PC-3 (cell line): ENCODE results near the gene DOK3. TPM values are rescaled to one million over a fixed set of nuclear protein-coding genes. Genes with fewer than 3 reads are reported as not detected.

ENCODE experiments used
- ATAC-seq: fragments of 200-7000 bp; cut with Tn5 transposase; 2 replicates; pipeline ENCODE4 v1.9.1; 2020; ENCODE audit warnings: mild to moderate bottlenecking, moderate library complexity
- BruUV-seq: library from RNA; stranded (reverse); fragments of 400-500 nt; replicated peaks from 2 replicates; lab custom pipeline; 2021; lab: Mats Ljungman, UMichigan
- CTCF ChIA-PET: fragments of 300-600 bp; sonication (Branson Sonifier 250); formaldehyde crosslinking; loops from one replicate; lab custom pipeline; 2022; ENCODE audit warnings: antibody characterized with exemption; lab: Charles Lee
- POLR2A ChIA-PET: fragments of 300-600 bp; sonication (Branson Sonifier 250); formaldehyde crosslinking; loops from one replicate; lab custom pipeline; 2022; ENCODE audit warnings: antibody characterized with exemption; ENCODE audit not compliant: unreplicated experiment; lab: Charles Lee
- DNase-seq: peaks from one replicate; pipeline ENCODE4 v3.0.0-alpha.2; 2015
- H2AFZ ChIP-seq: fragments of 300-600 bp; sonication (generic); 2 replicates; pipeline ENCODE4 v1.6.0; 2016; ENCODE audit warnings: antibody characterized with exemption, low read length
- H3F3A ChIP-seq: fragments of 300-600 bp; sonication (generic); one replicate; pipeline ENCODE4 v1.6.0; 2017; ENCODE audit warnings: antibody characterized with exemption, low read length, control low read depth, mild to moderate bottlenecking; ENCODE audit not compliant: unreplicated experiment
- H3K27ac ChIP-seq: fragments of 300-600 bp; sonication (generic); 2 replicates; pipeline ENCODE4 v1.5.1; 2016; ENCODE audit warnings: mild to moderate bottlenecking, low read length
- H3K27me3 ChIP-seq: fragments of 300-600 bp; sonication (generic); 2 replicates; pipeline ENCODE4 v1.6.1; 2016; ENCODE audit warnings: low read length, mixed read lengths
- H3K36me3 ChIP-seq: fragments of 300-600 bp; sonication (generic); 2 replicates; pipeline ENCODE4 v1.6.1; 2016; ENCODE audit warnings: low read depth, mixed run types, low read length, mixed read lengths
- H3K4me1 ChIP-seq: fragments of 300-600 bp; sonication (generic); 2 replicates; pipeline ENCODE4 v1.5.1; 2016; ENCODE audit warnings: low read length; ENCODE audit not compliant: insufficient read depth
- H3K4me2 ChIP-seq: fragments of 300-600 bp; sonication (generic); 2 replicates; pipeline ENCODE4 v1.6.0; 2016; ENCODE audit warnings: low read length
- H3K4me3 ChIP-seq: fragments of 300-600 bp; sonication (generic); 2 replicates; pipeline ENCODE4 v1.5.1; 2016; ENCODE audit warnings: mild to moderate bottlenecking, low read length, mixed read lengths
- H3K79me2 ChIP-seq: fragments of 300-600 bp; sonication (generic); 2 replicates; pipeline ENCODE4 v1.6.1; 2017; ENCODE audit warnings: low read length, mixed read lengths
- H3K9ac ChIP-seq: fragments of 300-600 bp; sonication (generic); 2 replicates; pipeline ENCODE4 v1.6.0; 2016; ENCODE audit warnings: mild to moderate bottlenecking, low read length
- H3K9me2 ChIP-seq: fragments of 300-600 bp; sonication (generic); replicated peaks from 2 replicates; pipeline ENCODE4 v1.6.1; 2016; ENCODE audit warnings: mixed run types, low read length, mixed read lengths
- H3K9me3 ChIP-seq: fragments of 300-600 bp; sonication (generic); 2 replicates; pipeline ENCODE4 v1.6.1; 2016; ENCODE audit warnings: low read length, mixed read lengths
- H4K20me1 ChIP-seq: fragments of 300-600 bp; sonication (generic); 2 replicates; pipeline ENCODE4 v1.6.1; 2016; ENCODE audit warnings: low read length, mixed read lengths
- EZH2 ChIP-seq: fragments of 300-600 bp; sonication (generic); IDR thresholded peaks from one replicate; pipeline ENCODE4 v1.6.1; 2017; ENCODE audit warnings: antibody characterized with exemption, mild to moderate bottlenecking, low read length; ENCODE audit not compliant: unreplicated experiment
- EZH2phosphoT487 ChIP-seq: fragments of 300-600 bp; sonication (generic); IDR thresholded peaks from 2 replicates; pipeline ENCODE4 v1.6.1; 2018; ENCODE audit warnings: mild to moderate bottlenecking, antibody characterized with exemption, low read length, borderline replicate concordance
- intact Hi-C: fragments of 100-400 bp; cut with micrococcal nuclease; formaldehyde crosslinking; loops from 2 replicates; pipeline ENCODE4 v1.9.0; 2023
- total RNA-seq: library from RNA; depleted of rRNA; stranded (reverse); fragments of >200 nt; gene quantifications from 2 replicates; pipeline ENCODE4 v1.2.3, GENCODE V29; 2014
- TF ChIP-seq, protein P1 (sequence below): fragments of 300-600 bp; sonication (generic); conservative IDR thresholded peaks from 2 replicates; pipeline ENCODE4 v1.5.1; 2017; ENCODE audit warnings: antibody characterized with exemption, low read depth, mild to moderate bottlenecking, low read length

The DOK3 gene
- total RNA-seq, 1 experiment from 2014 or later = 6.2 TPM

DNA sequence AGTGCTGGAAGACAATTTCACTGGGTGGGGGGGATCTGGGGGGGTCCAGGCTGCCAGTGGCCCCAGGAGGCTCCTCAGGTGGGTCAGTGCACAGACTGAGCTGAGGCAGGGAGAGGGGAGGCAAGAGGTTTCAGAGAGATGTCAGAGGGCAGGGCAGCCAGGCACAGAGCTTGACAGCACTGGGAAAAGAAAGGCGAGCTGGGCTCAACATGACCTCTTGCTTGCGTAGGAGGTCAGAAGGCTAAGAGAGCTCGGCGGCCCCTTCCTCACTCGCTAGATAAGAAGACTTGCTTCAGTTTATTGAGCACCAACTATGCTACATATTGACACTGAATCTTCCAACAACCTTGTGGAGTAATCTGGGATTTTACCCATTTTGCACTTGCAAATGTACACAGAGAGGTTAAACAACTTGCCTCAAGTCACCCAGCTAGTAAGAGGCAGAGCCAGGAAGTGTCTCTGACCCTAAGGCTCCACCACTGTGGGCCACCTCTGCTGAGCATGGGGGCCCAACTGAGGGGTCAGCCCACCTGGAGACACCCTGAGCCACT lies 15.8 kb downstream of the DOK3 start:
- Histone ChIP-seq H3F3A (peaks cover 4% of the 10 kb centered on the region), H3K4me2 (peak overlapping the region; percentile 99), H3K9ac (peak overlapping the region; percentile 66), H2AFZ (no peak overlapping the region), H3K79me2 (peaks cover 43% of the 10 kb centered on the region), H3K9me2 (no peaks in the 10 kb centered on the region), H3K4me1 (peaks cover 41% of the 10 kb centered on the region), H4K20me1 (peaks cover 8% of the 10 kb centered on the region; the same call in 1 of the 2 replicates), H3K4me3 (peak overlapping the region; percentile 46), H3K27me3 (no peaks in the 10 kb centered on the region), H3K27ac (peak overlapping the region; percentile 93), H3K9me3 (no peaks in the 10 kb centered on the region), H3K36me3 (peaks cover 40% of the 10 kb centered on the region)
- CTCF ChIA-PET = no interaction called here
- POLR2A ChIA-PET = no interaction called here
- no peak for DNase-seq
- intact Hi-C loops = no loop called here
- TF ChIP-seq EZH2phosphoT487 = no peak
- TF ChIP-seq, protein P1, sequence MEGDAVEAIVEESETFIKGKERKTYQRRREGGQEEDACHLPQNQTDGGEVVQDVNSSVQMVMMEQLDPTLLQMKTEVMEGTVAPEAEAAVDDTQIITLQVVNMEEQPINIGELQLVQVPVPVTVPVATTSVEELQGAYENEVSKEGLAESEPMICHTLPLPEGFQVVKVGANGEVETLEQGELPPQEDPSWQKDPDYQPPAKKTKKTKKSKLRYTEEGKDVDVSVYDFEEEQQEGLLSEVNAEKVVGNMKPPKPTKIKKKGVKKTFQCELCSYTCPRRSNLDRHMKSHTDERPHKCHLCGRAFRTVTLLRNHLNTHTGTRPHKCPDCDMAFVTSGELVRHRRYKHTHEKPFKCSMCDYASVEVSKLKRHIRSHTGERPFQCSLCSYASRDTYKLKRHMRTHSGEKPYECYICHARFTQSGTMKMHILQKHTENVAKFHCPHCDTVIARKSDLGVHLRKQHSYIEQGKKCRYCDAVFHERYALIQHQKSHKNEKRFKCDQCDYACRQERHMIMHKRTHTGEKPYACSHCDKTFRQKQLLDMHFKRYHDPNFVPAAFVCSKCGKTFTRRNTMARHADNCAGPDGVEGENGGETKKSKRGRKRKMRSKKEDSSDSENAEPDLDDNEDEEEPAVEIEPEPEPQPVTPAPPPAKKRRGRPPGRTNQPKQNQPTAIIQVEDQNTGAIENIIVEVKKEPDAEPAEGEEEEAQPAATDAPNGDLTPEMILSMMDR = no peak
- no peak for TF ChIP-seq EZH2
- BruUV-seq = no TSS peak
- ATAC-seq = no peak

DNA sequence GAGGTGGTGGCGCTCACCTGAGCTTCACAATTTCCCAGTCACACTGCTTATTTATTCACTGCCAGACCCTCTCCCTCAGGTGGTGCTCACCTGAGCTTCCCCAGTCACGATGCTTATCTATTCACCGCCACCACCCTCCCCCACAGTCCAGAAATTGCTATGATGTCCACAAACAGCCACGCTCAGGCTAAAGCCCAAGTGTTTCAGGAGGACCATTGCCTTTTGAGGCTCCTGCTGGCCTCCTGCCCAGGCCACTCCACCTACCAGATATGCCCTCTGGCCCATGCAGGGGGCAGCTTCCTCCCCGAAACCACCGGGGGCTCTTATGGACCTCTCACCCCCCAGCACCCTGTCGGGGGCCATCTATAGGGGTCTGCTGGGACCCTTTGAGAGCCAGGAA lies 16.8 kb downstream of the DOK3 start:
- peaks cover 4% of the 10 kb centered on the region for H3F3A ChIP-seq
- H3K9me3 ChIP-seq = no peaks in the 10 kb centered on the region
- no peak for ATAC-seq
- peak overlapping the region; percentile 93 for H3K27ac ChIP-seq
- intact Hi-C loops = no loop called here
- TF ChIP-seq EZH2phosphoT487 (no peak), EZH2 (no peak)
- TF ChIP-seq, protein P1 = no peak
- peaks cover 47% of the 10 kb centered on the region for H3K36me3 ChIP-seq
- peaks cover 36% of the 10 kb centered on the region for H3K4me1 ChIP-seq
- no peaks in the 10 kb centered on the region for H3K27me3 ChIP-seq
- POLR2A ChIA-PET = no interaction called here
- H3K4me3 ChIP-seq = no peak overlapping the region
- BruUV-seq = no TSS peak
- peaks cover 8% of the 10 kb centered on the region; the same call in 1 of the 2 replicates for H4K20me1 ChIP-seq
- H3K79me2 ChIP-seq = peaks cover 43% of the 10 kb centered on the region
- H2AFZ ChIP-seq = no peak overlapping the region
- CTCF ChIA-PET = no interaction called here
- DNase-seq = no peak
- no peaks in the 10 kb centered on the region for H3K9me2 ChIP-seq
- no peak overlapping the region for H3K9ac ChIP-seq
- H3K4me2 ChIP-seq = no peak overlapping the region

DNA sequence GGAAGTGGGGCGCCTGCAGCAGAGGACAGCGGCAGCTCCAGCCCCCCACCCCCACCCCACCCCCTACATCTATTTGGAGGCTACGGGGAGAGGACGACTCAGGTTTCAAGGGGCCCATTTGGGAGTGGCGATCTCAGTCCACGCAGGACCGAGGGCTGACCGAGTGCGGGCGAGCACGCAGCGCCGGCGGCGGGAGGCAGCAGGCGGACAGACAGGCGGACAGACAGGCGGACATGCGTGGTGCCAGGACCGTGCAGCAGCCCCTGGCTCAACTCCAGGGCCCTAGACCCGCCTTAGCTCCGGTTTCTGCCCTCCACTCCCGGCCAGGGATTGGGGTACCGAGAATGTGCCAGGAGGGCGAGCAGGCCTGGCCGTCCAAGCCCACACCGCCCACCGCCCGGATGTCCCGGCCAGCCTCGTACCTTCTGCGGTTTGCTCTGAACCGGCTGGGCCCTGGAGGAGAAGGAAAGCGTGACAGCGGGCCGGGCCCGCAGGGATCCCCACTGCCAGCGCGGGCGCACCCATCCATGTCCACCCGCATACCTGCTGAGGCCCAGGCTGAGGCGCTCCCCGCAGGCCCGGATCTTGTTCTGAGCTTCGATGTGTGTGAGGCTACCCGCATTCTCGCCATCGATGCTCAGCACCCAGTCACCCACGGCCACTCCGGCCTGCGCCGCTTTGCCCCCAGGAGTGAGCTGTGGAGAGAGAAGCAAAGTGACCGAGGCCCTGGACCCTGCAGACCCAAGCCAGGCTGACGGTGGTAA lies 17.5 kb downstream of the DOK3 start:
- Histone ChIP-seq H3K4me2 (no peak overlapping the region), H3K9ac (no peak overlapping the region), H3K79me2 (peaks cover 42% of the 10 kb centered on the region), H3K27ac (no peak overlapping the region), H3K4me1 (peaks cover 36% of the 10 kb centered on the region), H2AFZ (no peak overlapping the region), H3K9me3 (no peaks in the 10 kb centered on the region), H4K20me1 (peaks cover 8% of the 10 kb centered on the region; the same call in 1 of the 2 replicates), H3K9me2 (no peaks in the 10 kb centered on the region), H3F3A (peaks cover 4% of the 10 kb centered on the region), H3K27me3 (no peaks in the 10 kb centered on the region), H3K36me3 (peaks cover 54% of the 10 kb centered on the region), H3K4me3 (no peak overlapping the region)
- ChIA-PET POLR2A (no interaction called here), CTCF (no interaction called here)
- DNase-seq = no peak
- ATAC-seq = no peak
- no TSS peak for BruUV-seq
- TF ChIP-seq EZH2 = no peak
- TF ChIP-seq, protein P1 = no peak
- TF ChIP-seq EZH2phosphoT487 = no peak
- intact Hi-C loops = no loop called here
